Endothelial cell of umbilical vein (primary cell): ENCODE measurements around the gene SGTA. TPM values are rescaled to one million over a fixed set of nuclear protein-coding genes. Genes with fewer than 3 reads are reported as not detected.

ENCODE experiments used
- BruUV-seq: library from RNA; stranded (reverse); fragments of 400-500 nt; replicated peaks from 2 replicates; lab custom pipeline; 2021; lab: Mats Ljungman, UMichigan
- CTCF ChIA-PET: fragments of 300-600, 350-600 bp; sonication (Branson Sonifier 250); formaldehyde crosslinking; loops from one replicate; lab custom pipeline; 2021; ENCODE audit warnings: antibody characterized with exemption, inconsistent platforms; lab: Charles Lee
- POLR2A ChIA-PET: fragments of 300-600, 350-600 bp; sonication (Branson Sonifier 250); formaldehyde crosslinking; loops from one replicate; lab custom pipeline; 2021; ENCODE audit warnings: antibody characterized with exemption, inconsistent platforms; lab: Charles Lee
- DNase-seq: peaks from one replicate; pipeline ENCODE4 v3.0.0-alpha.2; 2011; ENCODE audit warnings: low read depth, low spot score
- FAIRE-seq: peaks from 2 replicates; lab custom pipeline; 2011; peaks lifted over from hg19 to GRCh38; lab: Jason Lieb, UNC
- H2AFZ ChIP-seq: 2 replicates; pipeline ENCODE4 v1.6.0; 2012; ENCODE audit warnings: low read depth, low read length, control low read depth, inconsistent platforms
- H3K27ac ChIP-seq: 2 replicates; pipeline ENCODE4 v1.5.1; 2011; ENCODE audit warnings: low read depth, mild to moderate bottlenecking, control low read depth, low read length, moderate library complexity; ENCODE audit not compliant: insufficient read depth
- H3K27me3 ChIP-seq, 2 experiments: 2 replicates each; pipeline versions ENCODE4 v1.6.0 to v1.6.1; 2011; ENCODE audit warnings: low read length in 2 of 2, mixed read lengths in 1 of 2; ENCODE audit not compliant: control insufficient read depth in 2 of 2, insufficient read depth in 2 of 2
- H3K36me3 ChIP-seq, 2 experiments: 2 replicates in 1 of 2; 3 replicates in 1 of 2; pipeline ENCODE4 v1.5.1; 2011; ENCODE audit warnings: low read length in 2 of 2, mild to moderate bottlenecking in 1 of 2, moderate library complexity in 1 of 2; ENCODE audit not compliant: control insufficient read depth in 2 of 2, insufficient read depth in 2 of 2; ENCODE audit errors: extremely low read depth in 1 of 2
- H3K4me1 ChIP-seq: 3 replicates; pipeline ENCODE4 v1.5.1; 2011; ENCODE audit warnings: mild to moderate bottlenecking, low read length; ENCODE audit not compliant: control insufficient read depth, insufficient read depth; ENCODE audit errors: extremely low read depth
- H3K4me2 ChIP-seq: 2 replicates; pipeline ENCODE4 v1.6.1; 2011; ENCODE audit warnings: low read length, control low read depth, mixed read lengths; ENCODE audit not compliant: insufficient read depth
- H3K4me3 ChIP-seq, 3 experiments: fragments of 200-600 bp in 1 of 3; sonication (generic), shearing (Covaris generic) in 1 of 3; replicated peaks in 1 of 3; 2 replicates each; pipeline ENCODE4 v1.5.1; 2011 to 2016; ENCODE audit warnings: control low read depth in 3 of 3, low read length in 3 of 3, mild to moderate bottlenecking in 2 of 3, inconsistent platforms in 1 of 3, low read depth in 1 of 3, moderate library complexity in 1 of 3; ENCODE audit not compliant: insufficient read depth in 1 of 3
- H3K79me2 ChIP-seq: 2 replicates; pipeline ENCODE4 v1.6.0; 2012; ENCODE audit warnings: low read length, inconsistent platforms; ENCODE audit not compliant: control insufficient read depth, insufficient read depth
- H3K9ac ChIP-seq: replicated peaks from 2 replicates; pipeline ENCODE3; 2011; ENCODE audit warnings: low read length, control low read depth; ENCODE audit not compliant: insufficient read depth; ENCODE audit errors: extremely low read depth
- H3K9me1 ChIP-seq: replicated peaks from 3 replicates; pipeline ENCODE4 v1.6.0; 2011; ENCODE audit warnings: mild to moderate bottlenecking, low read length; ENCODE audit not compliant: control insufficient read depth, insufficient read depth; ENCODE audit errors: extremely low read depth
- H3K9me3 ChIP-seq: replicated peaks from 2 replicates; pipeline ENCODE4 v1.5.1; 2012; ENCODE audit warnings: low read length, inconsistent platforms; ENCODE audit not compliant: control insufficient read depth, insufficient read depth
- H4K20me1 ChIP-seq: replicated peaks from 2 replicates; pipeline ENCODE3; 2011; ENCODE audit warnings: mild to moderate bottlenecking, low read length; ENCODE audit not compliant: control insufficient read depth, insufficient read depth; ENCODE audit errors: extremely low read depth
- EZH2 ChIP-seq: IDR thresholded peaks from 2 replicates; pipeline ENCODE4 v1.6.1; 2012; ENCODE audit warnings: borderline replicate concordance, low read depth, mild to moderate bottlenecking, moderate library complexity, low read length, inconsistent platforms; ENCODE audit not compliant: severe bottlenecking
- FOS ChIP-seq: IDR thresholded peaks from 2 replicates; pipeline ENCODE4 v1.6.1; 2011; ENCODE audit warnings: mild to moderate bottlenecking, low read length, moderate library complexity, borderline replicate concordance; ENCODE audit not compliant: insufficient read depth
- GATA2 ChIP-seq: IDR thresholded peaks from 2 replicates; pipeline ENCODE4 v1.7.0; 2011; ENCODE audit warnings: low read depth, mild to moderate bottlenecking, moderate library complexity, mixed read lengths, low read length; ENCODE audit not compliant: insufficient read length, insufficient read depth
- JUN ChIP-seq: IDR thresholded peaks from 2 replicates; pipeline ENCODE4 v1.6.1; 2011; ENCODE audit warnings: borderline replicate concordance, low read depth; ENCODE audit not compliant: insufficient read length, insufficient read depth
- MYC ChIP-seq: IDR thresholded peaks from one replicate; pipeline ENCODE4 v1.6.1; 2011; ENCODE audit warnings: mild to moderate bottlenecking, low read depth, low read length
- POLR2A ChIP-seq: IDR thresholded peaks from 2 replicates; pipeline ENCODE4 v1.6.1; 2012; ENCODE audit warnings: low read depth, mild to moderate bottlenecking, control low read depth, low read length
- POLR2AphosphoS5 ChIP-seq: IDR thresholded peaks from 2 replicates; pipeline ENCODE4 v1.6.1; 2012; ENCODE audit warnings: low read depth, mild to moderate bottlenecking, control low read depth, low read length, moderate library complexity; ENCODE audit not compliant: insufficient read depth
- dilution Hi-C: fragments of 300-500 bp; cut with MboI; formaldehyde crosslinking; loops from one replicate; pipeline ENCODE4 v1.15.0; 2019; ENCODE audit warnings: low sequenced_read_pairs; ENCODE audit not compliant: extremely low pct_ligation_motif_present
- intact Hi-C: fragments of 100-400 bp; cut with micrococcal nuclease; formaldehyde crosslinking; loops from one replicate; pipeline ENCODE4 v1.10.0; 2022
- polyA plus RNA-seq, 4 experiments: library from polyadenylated mRNA; depleted of rRNA in 3 of 4; stranded (reverse) in 3 of 4; unstranded in 1 of 4; fragments of >200 nt; gene quantifications; 2 replicates each; pipeline versions ENCODE4 v1.2.1 to v1.2.3, GENCODE V29; 2011 to 2012; ENCODE audit warnings: missing spikeins in 1 of 4
- total RNA-seq: library from RNA; stranded (reverse); gene quantifications from 2 replicates; pipeline ENCODE4 v1.2.3, GENCODE V29; 2021
- TF ChIP-seq, protein P1 (sequence below): IDR thresholded peaks from 2 replicates; pipeline ENCODE4 v1.6.1; 2011; ENCODE audit not compliant: insufficient read depth, insufficient read length
- TF ChIP-seq, protein P2 (sequence below), 2 donors: IDR thresholded peaks; 1 replicate in 1 of 2; 2 replicates in 1 of 2; pipeline ENCODE4 v1.5.1; 2011; ENCODE audit warnings: low read length in 2 of 2, mild to moderate bottlenecking in 2 of 2, moderate library complexity in 2 of 2, control low read depth in 1 of 2, inconsistent platforms in 1 of 2, low read depth in 1 of 2; ENCODE audit not compliant: insufficient read depth in 1 of 2; ENCODE audit errors: extremely low read depth in 1 of 2

The SGTA gene
- total and polyA plus RNA-seq, 2 donors (not counting 3 experiments of a cell fraction or from before 2014, with no cell fraction given): 76.5 to 119 TPM

DNA sequence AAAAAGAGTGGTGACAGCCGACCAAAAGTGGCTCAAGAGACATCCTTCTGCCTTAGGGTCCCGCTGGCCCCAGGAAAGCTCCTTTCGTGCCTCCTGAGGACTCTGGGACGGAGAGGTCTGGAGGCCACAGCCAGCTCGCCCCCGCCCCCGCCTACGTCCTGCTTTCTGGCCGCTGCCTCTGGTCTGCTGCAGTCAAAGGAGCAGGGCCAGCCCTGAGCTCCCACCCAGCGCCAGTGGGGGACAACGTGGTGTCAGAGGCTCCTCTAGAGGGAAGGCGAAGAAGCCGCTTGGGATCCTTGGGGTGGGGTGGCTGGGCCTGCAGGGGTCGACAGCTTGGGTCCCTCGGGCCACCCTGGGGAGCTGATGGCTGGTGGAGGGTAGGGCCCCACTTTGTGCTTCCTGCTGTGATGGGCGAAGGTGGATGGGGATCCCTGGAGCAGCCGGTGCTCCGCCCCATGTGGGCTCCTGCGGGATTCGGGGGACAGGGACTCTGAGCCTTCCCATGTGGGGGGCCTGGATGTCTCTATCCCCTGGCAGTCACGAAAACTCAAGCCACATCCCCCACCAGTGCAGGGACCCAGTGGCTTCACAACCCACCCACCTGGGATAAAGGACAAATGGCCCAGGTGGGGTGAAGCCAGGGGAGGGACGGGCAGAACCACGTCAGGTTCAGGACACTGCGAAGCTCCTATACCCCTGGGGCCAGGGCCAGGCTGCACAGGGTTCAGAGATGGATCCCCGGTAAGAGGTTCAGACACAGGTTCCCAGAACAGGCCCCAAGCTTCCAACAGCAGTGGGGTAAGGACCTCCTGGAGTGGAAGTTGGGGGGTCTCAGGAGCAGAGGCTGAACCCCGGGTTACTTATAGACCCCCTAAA lies 52.9 kb downstream of the SGTA start:
- intact Hi-C loops: no loop called here
- CTCF ChIA-PET: no interaction called here
- dilution Hi-C loops: no loop called here
- H4K20me1 ChIP-seq: no peaks in the 10 kb centered on the region
- no peak overlapping the region for H3K27ac ChIP-seq
- no peak overlapping the region for H2AFZ ChIP-seq
- no peaks in the 10 kb centered on the region for H3K79me2 ChIP-seq
- no peak for FAIRE-seq
- POLR2A ChIA-PET: no interaction called here
- no peaks in the 10 kb centered on the region for H3K4me1 ChIP-seq
- peaks cover 0 to under 1% of the 10 kb centered on the region in 2 experiments for H3K36me3 ChIP-seq
- H3K9me1 ChIP-seq: no peaks in the 10 kb centered on the region
- no peak overlapping the region for H3K4me2 ChIP-seq
- no TSS peak for BruUV-seq
- no peak for DNase-seq
- no peak overlapping the region for H3K9ac ChIP-seq
- peaks cover 2% of the 10 kb centered on the region in 2 experiments for H3K27me3 ChIP-seq
- TF ChIP-seq POLR2A: no peak
- TF ChIP-seq JUN: no peak
- TF ChIP-seq EZH2: no peak
- TF ChIP-seq, protein P1, sequence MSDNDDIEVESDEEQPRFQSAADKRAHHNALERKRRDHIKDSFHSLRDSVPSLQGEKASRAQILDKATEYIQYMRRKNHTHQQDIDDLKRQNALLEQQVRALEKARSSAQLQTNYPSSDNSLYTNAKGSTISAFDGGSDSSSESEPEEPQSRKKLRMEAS: no peak
- no peak for TF ChIP-seq GATA2
- H3K9me3 ChIP-seq: no peaks in the 10 kb centered on the region
- H3K4me3 ChIP-seq: no peak overlapping the region

DNA sequence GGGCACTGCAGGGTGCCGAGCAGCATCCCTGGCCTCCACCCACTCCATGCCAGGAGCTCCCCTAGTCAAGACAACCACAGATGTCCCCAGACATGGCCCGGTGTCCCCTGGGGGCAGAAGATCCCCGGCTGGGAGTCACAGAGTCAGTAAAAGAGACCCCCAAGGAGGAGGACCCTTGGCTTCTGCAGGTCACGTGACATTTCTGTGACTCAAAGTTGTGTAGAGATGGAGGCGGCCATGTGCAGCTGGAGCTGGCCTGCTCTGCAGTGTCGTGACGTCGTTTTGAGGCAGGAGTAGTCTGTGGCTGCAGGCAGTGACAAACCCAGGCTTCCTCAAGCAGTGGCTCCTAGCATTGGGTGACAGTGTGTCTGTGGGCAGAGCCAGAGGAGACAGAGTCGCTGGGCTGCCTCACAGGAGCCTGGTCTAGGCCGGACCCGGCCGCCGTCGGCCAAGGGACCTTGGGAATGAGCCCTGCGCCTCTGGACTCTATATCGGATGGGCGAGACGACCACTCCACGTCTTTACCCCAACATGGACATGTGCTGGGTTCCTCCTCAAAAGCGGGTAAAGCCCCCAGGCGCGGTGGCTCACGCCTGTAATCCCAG lies 54.2 kb downstream of the SGTA start:
- BruUV-seq: no TSS peak
- Histone ChIP-seq H3K27ac (no peak overlapping the region), H3K4me2 (no peak overlapping the region), H3K9me1 (no peaks in the 10 kb centered on the region), H3K79me2 (no peaks in the 10 kb centered on the region), H3K4me1 (no peaks in the 10 kb centered on the region), H3K4me3 (no peak overlapping the region), H3K9ac (no peak overlapping the region), H3K9me3 (no peaks in the 10 kb centered on the region), H4K20me1 (no peaks in the 10 kb centered on the region), H3K27me3 (peaks cover 2% of the 10 kb centered on the region in 2 experiments), H3K36me3 (no peaks in the 10 kb centered on the region), H2AFZ (no peak overlapping the region)
- TF ChIP-seq POLR2A (no peak), MYC (no peak), POLR2AphosphoS5 (no peak), FOS (no peak), GATA2 (no peak), JUN (no peak), EZH2 (no peak)
- TF ChIP-seq, protein P1: no peak
- TF ChIP-seq, protein P2, sequence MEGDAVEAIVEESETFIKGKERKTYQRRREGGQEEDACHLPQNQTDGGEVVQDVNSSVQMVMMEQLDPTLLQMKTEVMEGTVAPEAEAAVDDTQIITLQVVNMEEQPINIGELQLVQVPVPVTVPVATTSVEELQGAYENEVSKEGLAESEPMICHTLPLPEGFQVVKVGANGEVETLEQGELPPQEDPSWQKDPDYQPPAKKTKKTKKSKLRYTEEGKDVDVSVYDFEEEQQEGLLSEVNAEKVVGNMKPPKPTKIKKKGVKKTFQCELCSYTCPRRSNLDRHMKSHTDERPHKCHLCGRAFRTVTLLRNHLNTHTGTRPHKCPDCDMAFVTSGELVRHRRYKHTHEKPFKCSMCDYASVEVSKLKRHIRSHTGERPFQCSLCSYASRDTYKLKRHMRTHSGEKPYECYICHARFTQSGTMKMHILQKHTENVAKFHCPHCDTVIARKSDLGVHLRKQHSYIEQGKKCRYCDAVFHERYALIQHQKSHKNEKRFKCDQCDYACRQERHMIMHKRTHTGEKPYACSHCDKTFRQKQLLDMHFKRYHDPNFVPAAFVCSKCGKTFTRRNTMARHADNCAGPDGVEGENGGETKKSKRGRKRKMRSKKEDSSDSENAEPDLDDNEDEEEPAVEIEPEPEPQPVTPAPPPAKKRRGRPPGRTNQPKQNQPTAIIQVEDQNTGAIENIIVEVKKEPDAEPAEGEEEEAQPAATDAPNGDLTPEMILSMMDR (IDR thresholded peaks at IDR 0.05; ENCODE audit: extremely low read depth in 1 of 2, insufficient read depth in 1 of 2, low read depth in 1 of 2, low read length in 2 of 2): no peak
- FAIRE-seq (no peak), DNase-seq (no peak)
- intact Hi-C loops: no loop called here
- ChIA-PET POLR2A (no interaction called here), CTCF (interaction anchor here (1.6 kb wide), 1 partner anchor 80 kb away, joined by 5 read pairs; no protein-coding TSS in a partner anchor)
- dilution Hi-C loops: no loop called here
